C4-2B (cell line): Measurements from ENCODE around the gene MICAL3.

Experiments used
- CTCF ChIP-seq: fragments of 450-650 bp; conservative IDR thresholded peaks from 2 replicates; pipeline ENCODE4 v1.5.1; 2017; ENCODE audit warnings: mild to moderate bottlenecking
- ZFX ChIP-seq: fragments of 450-650 bp; IDR thresholded peaks from 2 replicates; pipeline ENCODE4 v1.6.1; 2017

DNA sequence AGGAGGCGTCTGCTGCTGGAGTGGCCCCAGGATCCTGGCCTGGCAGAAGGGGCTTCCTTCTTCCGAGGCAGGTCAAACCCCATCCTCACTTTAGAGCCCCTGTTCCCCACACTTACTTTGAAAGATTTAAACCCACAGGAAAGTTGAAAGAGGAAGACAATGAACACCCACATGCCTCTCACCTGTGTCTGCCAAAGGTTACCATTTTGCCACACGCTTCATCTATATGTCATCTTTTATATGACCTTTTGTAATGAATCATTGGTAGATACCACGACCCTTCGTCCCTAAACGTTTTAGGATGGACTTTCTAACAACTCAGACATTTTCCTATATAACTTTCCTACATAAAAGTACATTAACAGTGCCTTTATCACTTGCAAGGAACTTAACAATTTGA, 210.3 kb downstream of the MICAL3 start:
- TF ChIP-seq CTCF (no peak), ZFX (no peak)
